Fibroblast of lung (primary cell): Measurements from ENCODE around the gene ERGIC1. TPM values are rescaled to one million over a fixed set of nuclear protein-coding genes. Genes with fewer than 3 reads are reported as not detected.

Source experiments
- DNase-seq, 2 donors: peaks; one replicate each; pipeline versions ENCODE4 v3.0.0 to v3.0.0-alpha.2; 2010; ENCODE audit warnings: low read depth in 2 of 2
- H2AFZ ChIP-seq: 2 replicates; pipeline ENCODE4 v1.5.1; 2012; ENCODE audit warnings: low read length, control low read depth, inconsistent platforms
- H3K27ac ChIP-seq: 2 replicates; pipeline ENCODE4 v1.5.1; 2011; ENCODE audit warnings: low read length, control low read depth; ENCODE audit not compliant: insufficient read depth
- H3K27me3 ChIP-seq: 2 replicates; pipeline ENCODE4 v1.5.1; 2011; ENCODE audit warnings: mild to moderate bottlenecking, low read length; ENCODE audit not compliant: control insufficient read depth, insufficient read depth
- H3K36me3 ChIP-seq: 2 replicates; pipeline ENCODE4 v1.5.1; 2011; ENCODE audit warnings: low read length; ENCODE audit not compliant: control insufficient read depth, insufficient read depth
- H3K4me1 ChIP-seq: 2 replicates; pipeline ENCODE4 v1.5.1; 2011; ENCODE audit warnings: low read length; ENCODE audit not compliant: control insufficient read depth, insufficient read depth; ENCODE audit errors: extremely low read depth
- H3K4me2 ChIP-seq: 2 replicates; pipeline ENCODE4 v1.5.1; 2011; ENCODE audit warnings: low read length, control low read depth; ENCODE audit not compliant: insufficient read depth; ENCODE audit errors: extremely low read depth
- H3K4me3 ChIP-seq, 4 experiments: fragments of 200-600 bp in 1 of 4; sonication (generic) in 1 of 4; replicated peaks in 1 of 4; 2 replicates each; pipeline ENCODE4 v1.5.1; 2011 to 2016; ENCODE audit warnings: low read length in 4 of 4, low read depth in 3 of 4, mild to moderate bottlenecking in 3 of 4, control low read depth in 2 of 4, inconsistent platforms in 1 of 4, mixed read lengths in 1 of 4; ENCODE audit not compliant: insufficient read depth in 1 of 4; ENCODE audit errors: control extremely low read depth in 1 of 4
- H3K79me2 ChIP-seq: 2 replicates; pipeline ENCODE4 v1.5.1; 2012; ENCODE audit warnings: mild to moderate bottlenecking, low read length, inconsistent platforms; ENCODE audit not compliant: control insufficient read depth, insufficient read depth
- H3K9ac ChIP-seq: 2 replicates; pipeline ENCODE4 v1.5.1; 2011; ENCODE audit warnings: mild to moderate bottlenecking, low read length, control low read depth; ENCODE audit not compliant: insufficient read depth
- H3K9me3 ChIP-seq: 2 replicates; pipeline ENCODE4 v1.5.1; 2012; ENCODE audit warnings: low read depth, low read length; ENCODE audit not compliant: control insufficient read depth, insufficient read depth
- H4K20me1 ChIP-seq: 2 replicates; pipeline ENCODE4 v1.5.1; 2011; ENCODE audit warnings: low read length; ENCODE audit not compliant: control insufficient read depth, insufficient read depth; ENCODE audit errors: extremely low read depth
- EZH2 ChIP-seq: IDR thresholded peaks from 2 replicates; pipeline ENCODE4 v1.5.1; 2012; ENCODE audit warnings: low read length, control low read depth, mild to moderate bottlenecking; ENCODE audit errors: missing control alignments
- polyA plus RNA-seq, 2 donors: library from polyadenylated mRNA; depleted of rRNA in 1 of 2; stranded (reverse) in 1 of 2; unstranded in 1 of 2; fragments of >200 nt; gene quantifications; 2 replicates each; pipeline ENCODE4 v1.2.1, GENCODE V29; 2011 to 2012; ENCODE audit warnings: missing spikeins in 1 of 2
- total RNA-seq: library from RNA; depleted of rRNA; stranded (reverse); fragments of >200 nt; gene quantifications from 2 replicates; pipeline ENCODE4 v1.2.1, GENCODE V29; 2014
- TF ChIP-seq, protein P1 (sequence below), 2 donors: IDR thresholded peaks in 1 of 2; conservative IDR thresholded peaks in 1 of 2; 1 replicate in 1 of 2; 2 replicates in 1 of 2; pipeline ENCODE4 v1.5.1; 2011 to 2012; ENCODE audit warnings: low read length in 2 of 2, control low read depth in 1 of 2, inconsistent platforms in 1 of 2, low read depth in 1 of 2, mild to moderate bottlenecking in 1 of 2

The ERGIC1 gene
- total and polyA plus RNA-seq, 2 donors (not counting 1 experiment from before 2014, with no cell fraction given): 113 to 171 TPM

DNA sequence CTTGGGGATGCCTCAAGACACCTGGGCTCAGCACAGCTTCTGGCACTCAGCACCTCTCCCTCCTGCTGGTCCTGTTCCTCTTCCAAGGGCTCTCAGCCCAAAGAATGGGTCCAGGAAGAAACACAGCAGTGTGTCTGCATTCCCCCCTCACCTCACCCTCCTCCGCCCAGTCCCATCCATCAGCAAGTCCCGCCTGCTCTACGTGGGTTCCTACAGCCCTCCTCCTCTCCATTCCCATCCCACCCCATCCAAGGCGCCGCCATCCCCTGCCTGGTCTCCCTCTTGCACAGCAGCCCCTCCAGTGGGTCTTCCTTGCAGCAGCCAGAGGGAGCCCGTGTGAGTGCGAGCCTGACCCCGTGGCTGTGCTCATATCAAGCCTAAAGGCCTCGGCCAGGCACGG, 72.8 kb downstream of the ERGIC1 start:
- H3K4me2 ChIP-seq: no peak overlapping the region
- no peak overlapping the region for H3K4me3 ChIP-seq
- peaks cover 41% of the 10 kb centered on the region for H3K4me1 ChIP-seq
- H3K27me3 ChIP-seq: no peaks in the 10 kb centered on the region
- peaks cover 3% of the 10 kb centered on the region for H3K36me3 ChIP-seq
- H3K9ac ChIP-seq: no peak overlapping the region
- DNase-seq: no peak
- no peak for TF ChIP-seq EZH2
- TF ChIP-seq, protein P1, sequence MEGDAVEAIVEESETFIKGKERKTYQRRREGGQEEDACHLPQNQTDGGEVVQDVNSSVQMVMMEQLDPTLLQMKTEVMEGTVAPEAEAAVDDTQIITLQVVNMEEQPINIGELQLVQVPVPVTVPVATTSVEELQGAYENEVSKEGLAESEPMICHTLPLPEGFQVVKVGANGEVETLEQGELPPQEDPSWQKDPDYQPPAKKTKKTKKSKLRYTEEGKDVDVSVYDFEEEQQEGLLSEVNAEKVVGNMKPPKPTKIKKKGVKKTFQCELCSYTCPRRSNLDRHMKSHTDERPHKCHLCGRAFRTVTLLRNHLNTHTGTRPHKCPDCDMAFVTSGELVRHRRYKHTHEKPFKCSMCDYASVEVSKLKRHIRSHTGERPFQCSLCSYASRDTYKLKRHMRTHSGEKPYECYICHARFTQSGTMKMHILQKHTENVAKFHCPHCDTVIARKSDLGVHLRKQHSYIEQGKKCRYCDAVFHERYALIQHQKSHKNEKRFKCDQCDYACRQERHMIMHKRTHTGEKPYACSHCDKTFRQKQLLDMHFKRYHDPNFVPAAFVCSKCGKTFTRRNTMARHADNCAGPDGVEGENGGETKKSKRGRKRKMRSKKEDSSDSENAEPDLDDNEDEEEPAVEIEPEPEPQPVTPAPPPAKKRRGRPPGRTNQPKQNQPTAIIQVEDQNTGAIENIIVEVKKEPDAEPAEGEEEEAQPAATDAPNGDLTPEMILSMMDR (conservative IDR thresholded peaks at IDR 0.05 in 1 of 2, IDR thresholded peaks at IDR 0.05 in 1 of 2; ENCODE audit: low read depth in 1 of 2, low read length in 2 of 2): no peak
- H2AFZ ChIP-seq: no peak overlapping the region
- H4K20me1 ChIP-seq: no peaks in the 10 kb centered on the region
- peaks cover 2% of the 10 kb centered on the region for H3K79me2 ChIP-seq
- peak overlapping the region; percentile 95 for H3K27ac ChIP-seq
- no peaks in the 10 kb centered on the region for H3K9me3 ChIP-seq

DNA sequence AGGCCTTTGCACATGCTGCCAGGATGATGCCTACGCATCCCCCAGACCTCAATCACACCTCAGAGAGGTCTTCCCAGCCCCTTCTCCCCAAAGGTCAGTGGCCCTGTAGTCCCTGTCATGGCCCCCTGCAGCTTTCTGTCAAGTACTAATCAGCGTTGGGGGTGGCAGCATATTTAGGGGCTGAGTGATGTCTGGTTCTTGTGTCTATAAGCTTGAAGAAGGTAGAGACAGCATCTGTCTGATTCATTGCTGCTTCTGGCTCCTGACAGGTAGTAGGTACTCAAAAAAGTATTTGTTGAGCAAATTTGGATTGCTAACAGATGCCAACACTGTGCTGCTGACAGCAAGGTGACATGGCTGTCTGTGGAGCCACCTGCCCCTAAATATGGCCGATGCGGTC, 73.6 kb downstream of the ERGIC1 start:
- H3K36me3 ChIP-seq: peaks cover 2% of the 10 kb centered on the region
- no peak for DNase-seq
- H3K4me2 ChIP-seq: no peak overlapping the region
- H2AFZ ChIP-seq: no peak overlapping the region
- TF ChIP-seq, protein P1 (conservative IDR thresholded peaks at IDR 0.05 in 1 of 2, IDR thresholded peaks at IDR 0.05 in 1 of 2; ENCODE audit: low read depth in 1 of 2, low read length in 2 of 2): no peak
- TF ChIP-seq EZH2: no peak
- no peak overlapping the region for H3K4me3 ChIP-seq
- peaks cover 2% of the 10 kb centered on the region for H3K79me2 ChIP-seq
- H3K4me1 ChIP-seq: peaks cover 35% of the 10 kb centered on the region
- no peaks in the 10 kb centered on the region for H3K9me3 ChIP-seq
- H3K27me3 ChIP-seq: no peaks in the 10 kb centered on the region
- no peak overlapping the region for H3K9ac ChIP-seq
- no peaks in the 10 kb centered on the region for H4K20me1 ChIP-seq
- H3K27ac ChIP-seq: no peak overlapping the region

DNA sequence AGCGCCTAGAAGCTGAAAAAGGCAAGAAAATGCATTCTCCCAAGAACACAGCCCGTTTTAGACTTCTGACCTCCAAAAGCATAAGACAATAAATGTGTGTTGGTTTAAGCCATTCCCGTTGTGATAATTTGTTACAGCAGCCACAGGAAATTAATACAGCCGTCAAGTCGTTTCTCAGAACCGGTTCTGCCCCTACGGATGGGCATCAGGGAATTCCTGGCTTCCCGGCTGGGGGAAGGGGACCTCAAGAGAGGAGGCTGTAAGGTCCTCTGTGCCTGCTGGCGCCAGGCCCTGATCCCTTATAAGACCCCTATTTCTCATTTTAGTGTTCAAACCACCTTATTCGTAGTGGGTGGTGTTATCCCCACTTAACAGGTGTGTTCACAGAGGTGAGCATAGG, 74.6 kb downstream of the ERGIC1 start:
- H3K27me3 ChIP-seq: no peaks in the 10 kb centered on the region
- H3K4me3 ChIP-seq: no peak overlapping the region
- H3K79me2 ChIP-seq: peaks cover 2% of the 10 kb centered on the region
- no peak for DNase-seq
- peaks cover 2% of the 10 kb centered on the region for H3K36me3 ChIP-seq
- H3K4me2 ChIP-seq: no peak overlapping the region
- no peak overlapping the region for H3K9ac ChIP-seq
- peaks cover 31% of the 10 kb centered on the region for H3K4me1 ChIP-seq
- H3K9me3 ChIP-seq: no peaks in the 10 kb centered on the region
- TF ChIP-seq, protein P1 (conservative IDR thresholded peaks at IDR 0.05 in 1 of 2, IDR thresholded peaks at IDR 0.05 in 1 of 2; ENCODE audit: low read depth in 1 of 2, low read length in 2 of 2): no peak
- no peak for TF ChIP-seq EZH2
- no peak overlapping the region for H2AFZ ChIP-seq
- no peaks in the 10 kb centered on the region for H4K20me1 ChIP-seq
- no peak overlapping the region for H3K27ac ChIP-seq
